HepG2 (cell line): ENCODE results near the gene ARHGAP5.

Source experiments
- CENPBD1 ChIP-seq: sonication (generic); formaldehyde crosslinking; IDR thresholded peaks from 2 replicates; pipeline ENCODE4 v1.8.0; 2022; ENCODE audit warnings: missing genetic modification reagents, low read depth, mild to moderate bottlenecking, borderline replicate concordance
- CTCF ChIP-seq: sonication (generic); formaldehyde crosslinking; IDR thresholded peaks from 2 replicates; pipeline ENCODE4 v1.5.0; 2020; ENCODE audit warnings: mild to moderate bottlenecking, missing genetic modification reagents, moderate library complexity
- ELF4 ChIP-seq: sonication (generic); formaldehyde crosslinking; IDR thresholded peaks from 2 replicates; pipeline ENCODE4 v1.5.0; 2020; ENCODE audit warnings: missing genetic modification reagents, mild to moderate bottlenecking, moderate library complexity, borderline replicate concordance
- NR2F2 ChIP-seq: IDR thresholded peaks from 2 replicates; pipeline ENCODE4 v1.6.1; 2012; ENCODE audit warnings: low read depth, inconsistent platforms, borderline replicate concordance
- PHF21A ChIP-seq: sonication (generic); formaldehyde crosslinking; IDR thresholded peaks from 2 replicates; pipeline ENCODE4 v1.5.0; 2020; ENCODE audit warnings: mild to moderate bottlenecking, missing genetic modification reagents
- SMC3 ChIP-seq: IDR thresholded peaks from 2 replicates; pipeline ENCODE4 v1.6.1; 2011; ENCODE audit warnings: low read length, improper control_type of control experiment
- SP4 ChIP-seq: sonication (generic); formaldehyde crosslinking; IDR thresholded peaks from 2 replicates; pipeline ENCODE4 v1.8.1; 2023; ENCODE audit warnings: mild to moderate bottlenecking, missing genetic modification reagents
- USF2 ChIP-seq, 2 experiments: sonication (generic) in 1 of 2; formaldehyde crosslinking in 1 of 2; IDR thresholded peaks; 2 replicates each; pipeline versions ENCODE4 v1.5.1 to v1.6.1; 2011 to 2020; ENCODE audit warnings: borderline replicate concordance in 1 of 2, low read depth in 1 of 2, low read length in 1 of 2, mild to moderate bottlenecking in 1 of 2, missing genetic modification reagents in 1 of 2, moderate library complexity in 1 of 2
- YY1 ChIP-seq: IDR thresholded peaks from 2 replicates; pipeline ENCODE4 v1.6.1; 2011; ENCODE audit warnings: low read length, low read depth, moderate library complexity, mild to moderate bottlenecking; ENCODE audit not compliant: insufficient read depth, insufficient replicate concordance

GRCh38 chr14:32081901-32082300 is 4.8 kb downstream of the ARHGAP5 start:
- TF ChIP-seq CTCF (no peak), SMC3 (no peak), NR2F2 (no peak), USF2 (IDR thresholded peaks at IDR 0.05; ENCODE audit: low read depth, low read length) (no peak), USF2 (CRISPR knock-in tag; IDR thresholded peaks at IDR 0.05; ENCODE audit: borderline replicate concordance) (no peak), CENPBD1 (CRISPR knock-in tag) (no peak), SP4 (no peak), YY1 (no peak), PHF21A (no peak), ELF4 (no peak)
